CD14-positive monocyte (primary cell): ENCODE results near the gene AGAP1. TPM values are rescaled to one million over a fixed set of nuclear protein-coding genes. Genes with fewer than 3 reads are reported as not detected.

Source experiments
- DNase-seq, 3 donors: peaks; one replicate each; pipeline ENCODE4 v3.0.0-alpha.2; 2011 to 2022
- H2AFZ ChIP-seq: 2 replicates; pipeline ENCODE4 v1.6.0; 2012; ENCODE audit warnings: mild to moderate bottlenecking, low read depth, low read length, inconsistent platforms; ENCODE audit not compliant: insufficient read depth, poor library complexity, severe bottlenecking
- H3K27ac ChIP-seq, 2 donors: 1 replicate in 1 of 2; 2 replicates in 1 of 2; pipeline ENCODE4 v1.5.1; 2012 to 2013; ENCODE audit warnings: low read length in 2 of 2, control low read depth in 1 of 2, inconsistent platforms in 1 of 2, low read depth in 1 of 2, mild to moderate bottlenecking in 1 of 2
- H3K27me3 ChIP-seq, 2 donors: one replicate each; pipeline versions ENCODE4 v1.6.0 to v1.6.1; 2011 to 2013; ENCODE audit warnings: low read length in 2 of 2; ENCODE audit not compliant: control insufficient read depth in 2 of 2, insufficient read depth in 2 of 2
- H3K36me3 ChIP-seq, 2 donors: replicated peaks in 1 of 2; 1 replicate in 1 of 2; 2 replicates in 1 of 2; pipeline versions ENCODE4 v1.5.1 to v1.6.1; 2012 to 2013; ENCODE audit warnings: low read length in 2 of 2, control low read depth in 1 of 2, inconsistent platforms in 1 of 2, mild to moderate bottlenecking in 1 of 2; ENCODE audit not compliant: insufficient read depth in 2 of 2, control insufficient read depth in 1 of 2
- H3K4me1 ChIP-seq, 2 donors: 1 replicate in 1 of 2; 2 replicates in 1 of 2; pipeline versions ENCODE4 v1.5.1 to v1.6.1; 2012 to 2013; ENCODE audit warnings: low read length in 2 of 2, control low read depth in 1 of 2, inconsistent platforms in 1 of 2, mild to moderate bottlenecking in 1 of 2, moderate library complexity in 1 of 2; ENCODE audit not compliant: insufficient read depth in 2 of 2, control insufficient read depth in 1 of 2
- H3K4me2 ChIP-seq: replicated peaks from 2 replicates; pipeline ENCODE3; 2012; ENCODE audit warnings: low read length, moderate library complexity, mild to moderate bottlenecking; ENCODE audit not compliant: poor library complexity, severe bottlenecking; ENCODE audit errors: extremely low read depth
- H3K4me3 ChIP-seq, 3 experiments: fragments of 200-600 bp in 1 of 3; sonication (generic) in 1 of 3; replicated peaks in 1 of 3; 1 replicate in 2 of 3; 2 replicates in 1 of 3; pipeline ENCODE4 v1.5.1; 2011 to 2013; ENCODE audit warnings: low read length in 3 of 3, mild to moderate bottlenecking in 3 of 3, control low read depth in 2 of 3, low read depth in 2 of 3, inconsistent platforms in 1 of 3, moderate library complexity in 1 of 3
- H3K79me2 ChIP-seq: 2 replicates; pipeline ENCODE4 v1.6.0; 2012; ENCODE audit warnings: mild to moderate bottlenecking, control low read depth, inconsistent platforms, low read length, moderate library complexity; ENCODE audit not compliant: insufficient read depth
- H3K9ac ChIP-seq: 2 replicates; pipeline ENCODE4 v1.6.0; 2017; ENCODE audit warnings: low read length, mild to moderate bottlenecking; ENCODE audit not compliant: insufficient read depth, poor library complexity, severe bottlenecking
- H3K9me3 ChIP-seq, 2 donors: replicated peaks in 1 of 2; 1 replicate in 1 of 2; 2 replicates in 1 of 2; pipeline versions ENCODE4 v1.5.1 to v1.6.1; 2012 to 2013; ENCODE audit warnings: low read length in 2 of 2, control low read depth in 1 of 2; ENCODE audit not compliant: control insufficient read depth in 1 of 2, insufficient read depth in 1 of 2
- H4K20me1 ChIP-seq: 2 replicates; pipeline ENCODE4 v1.6.0; 2012; ENCODE audit warnings: mild to moderate bottlenecking, low read length, control low read depth, moderate library complexity; ENCODE audit not compliant: insufficient read depth
- H3K27ac Mint-ChIP-seq, 7 donors: one replicate each; pipeline ENCODE4 v1.8.0; 2020; ENCODE audit warnings: mild to moderate bottlenecking in 7 of 7, mixed read lengths in 7 of 7, moderate library complexity in 6 of 7, inconsistent platforms in 2 of 7
- H3K27me3 Mint-ChIP-seq, 3 donors: one replicate each; pipeline ENCODE4 v1.8.0; 2021 to 2022; ENCODE audit warnings: low read depth in 3 of 3, mild to moderate bottlenecking in 3 of 3, mixed read lengths in 3 of 3, moderate library complexity in 3 of 3, inconsistent platforms in 1 of 3
- H3K36me3 Mint-ChIP-seq, 2 donors: one replicate each; pipeline ENCODE4 v1.8.0; 2020; ENCODE audit warnings: mixed read lengths in 2 of 2, inconsistent platforms in 1 of 2, mild to moderate bottlenecking in 1 of 2
- H3K4me1 Mint-ChIP-seq: one replicate; pipeline ENCODE4 v1.8.0; 2020; ENCODE audit warnings: mild to moderate bottlenecking, mixed read lengths
- H3K4me3 Mint-ChIP-seq, 2 donors: one replicate each; pipeline ENCODE4 v1.8.0; 2020; ENCODE audit warnings: mild to moderate bottlenecking in 2 of 2, mixed read lengths in 2 of 2, moderate library complexity in 1 of 2
- H3K9me3 Mint-ChIP-seq, 7 donors: one replicate each; pipeline ENCODE4 v1.8.0; 2020 to 2022; ENCODE audit warnings: mixed read lengths in 7 of 7, mild to moderate bottlenecking in 6 of 7, moderate library complexity in 6 of 7, inconsistent platforms in 2 of 7
- WGBS: methylation state at CpG from one replicate; pipeline ENCODE4 v1.1.5; 2013; ENCODE audit warnings: missing lambda C conversion rate; ENCODE audit not compliant: insufficient coverage; 5-methylcytosine and 5-hydroxymethylcytosine counted together
- intact Hi-C, 2 donors: fragments of 100-400 bp; cut with micrococcal nuclease; formaldehyde crosslinking; loops; one replicate each; pipeline versions ENCODE4 v1.15.0 to v1.15.1; 2023
- polyA plus RNA-seq, 3 donors: library from polyadenylated mRNA; depleted of rRNA in 1 of 3; unstranded in 2 of 3; stranded (reverse) in 1 of 3; fragments of 300-500 nt in 2 of 3; fragments of >200 nt in 1 of 3; fragmentation: Illumina TruSeq in 2 of 3; gene quantifications; 1 replicate in 2 of 3; 2 replicates in 1 of 3; pipeline ENCODE4 v1.2.3, GENCODE V29; 2012 to 2021
- TF ChIP-seq, protein P1 (sequence below): fragments of 200-600 bp; IDR thresholded peaks from one replicate; pipeline ENCODE4 v1.8.0; 2022; ENCODE audit warnings: antibody characterized with exemption, mild to moderate bottlenecking

Gene AGAP1
- polyA plus RNA-seq, 3 donors, result 0.12 TPM; not detected in 2

DNA sequence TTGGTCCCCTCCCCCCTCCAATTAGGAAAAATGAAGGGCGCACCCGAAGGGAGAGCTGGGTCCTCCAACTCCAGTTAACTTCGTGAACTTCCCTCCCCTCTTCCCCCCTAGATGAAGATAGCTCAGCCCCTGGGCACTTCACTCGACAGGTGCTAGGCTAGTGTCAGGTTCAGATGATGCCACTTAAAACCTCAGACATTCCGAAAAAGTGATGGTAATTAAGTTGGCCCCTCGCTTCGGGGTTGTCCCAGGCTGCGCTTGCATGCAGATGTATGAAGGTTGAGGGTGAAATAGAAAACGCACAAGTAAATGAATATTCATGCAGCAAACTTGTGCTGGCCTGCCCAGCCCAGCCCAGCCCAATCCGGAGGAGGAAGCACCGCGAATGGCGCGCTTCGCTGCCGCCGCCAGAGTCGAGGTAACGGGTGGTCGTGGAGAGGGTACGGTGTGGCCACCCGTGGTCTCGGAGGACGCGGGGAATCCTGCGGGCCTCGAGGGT, 677.4 kb downstream of the AGAP1 start:
- no peak overlapping the region for H3K27ac ChIP-seq
- H3K4me1 ChIP-seq, result no peaks in the 10 kb centered on the region
- peaks cover 79 to 94% (median 85%) of the 10 kb centered on the region in 3 donors for H3K27me3 Mint-ChIP-seq
- no peak overlapping the region for H3K9ac ChIP-seq
- no peaks in the 10 kb centered on the region for H4K20me1 ChIP-seq
- H3K4me3 Mint-ChIP-seq, result peak overlapping the region in 1 of 2 donors; percentile 79
- no peaks in the 10 kb centered on the region for H3K36me3 ChIP-seq
- H3K27ac Mint-ChIP-seq, result no peak overlapping the region
- no peak overlapping the region for H3K4me3 ChIP-seq
- peaks cover 0 to 65% of the 10 kb centered on the region in 2 donors for H3K9me3 ChIP-seq
- intact Hi-C loops, result no loop called here
- peaks cover 0 to 24% (median 18%) of the 10 kb centered on the region in 7 donors for H3K9me3 Mint-ChIP-seq
- H3K36me3 Mint-ChIP-seq, result peaks cover 0 to 6% of the 10 kb centered on the region in 2 donors
- H3K27me3 ChIP-seq, result peaks cover 77 to 88% of the 10 kb centered on the region in 2 donors
- no peaks in the 10 kb centered on the region for H3K79me2 ChIP-seq
- H2AFZ ChIP-seq, result no peak overlapping the region
- peaks cover 7% of the 10 kb centered on the region for H3K4me1 Mint-ChIP-seq
- no peak overlapping the region for H3K4me2 ChIP-seq
- TF ChIP-seq, protein P1, sequence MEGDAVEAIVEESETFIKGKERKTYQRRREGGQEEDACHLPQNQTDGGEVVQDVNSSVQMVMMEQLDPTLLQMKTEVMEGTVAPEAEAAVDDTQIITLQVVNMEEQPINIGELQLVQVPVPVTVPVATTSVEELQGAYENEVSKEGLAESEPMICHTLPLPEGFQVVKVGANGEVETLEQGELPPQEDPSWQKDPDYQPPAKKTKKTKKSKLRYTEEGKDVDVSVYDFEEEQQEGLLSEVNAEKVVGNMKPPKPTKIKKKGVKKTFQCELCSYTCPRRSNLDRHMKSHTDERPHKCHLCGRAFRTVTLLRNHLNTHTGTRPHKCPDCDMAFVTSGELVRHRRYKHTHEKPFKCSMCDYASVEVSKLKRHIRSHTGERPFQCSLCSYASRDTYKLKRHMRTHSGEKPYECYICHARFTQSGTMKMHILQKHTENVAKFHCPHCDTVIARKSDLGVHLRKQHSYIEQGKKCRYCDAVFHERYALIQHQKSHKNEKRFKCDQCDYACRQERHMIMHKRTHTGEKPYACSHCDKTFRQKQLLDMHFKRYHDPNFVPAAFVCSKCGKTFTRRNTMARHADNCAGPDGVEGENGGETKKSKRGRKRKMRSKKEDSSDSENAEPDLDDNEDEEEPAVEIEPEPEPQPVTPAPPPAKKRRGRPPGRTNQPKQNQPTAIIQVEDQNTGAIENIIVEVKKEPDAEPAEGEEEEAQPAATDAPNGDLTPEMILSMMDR, result no peak
- DNase-seq, result no peak
- WGBS, result 6% methylated on average over 27 of the region's 27 CpGs

DNA sequence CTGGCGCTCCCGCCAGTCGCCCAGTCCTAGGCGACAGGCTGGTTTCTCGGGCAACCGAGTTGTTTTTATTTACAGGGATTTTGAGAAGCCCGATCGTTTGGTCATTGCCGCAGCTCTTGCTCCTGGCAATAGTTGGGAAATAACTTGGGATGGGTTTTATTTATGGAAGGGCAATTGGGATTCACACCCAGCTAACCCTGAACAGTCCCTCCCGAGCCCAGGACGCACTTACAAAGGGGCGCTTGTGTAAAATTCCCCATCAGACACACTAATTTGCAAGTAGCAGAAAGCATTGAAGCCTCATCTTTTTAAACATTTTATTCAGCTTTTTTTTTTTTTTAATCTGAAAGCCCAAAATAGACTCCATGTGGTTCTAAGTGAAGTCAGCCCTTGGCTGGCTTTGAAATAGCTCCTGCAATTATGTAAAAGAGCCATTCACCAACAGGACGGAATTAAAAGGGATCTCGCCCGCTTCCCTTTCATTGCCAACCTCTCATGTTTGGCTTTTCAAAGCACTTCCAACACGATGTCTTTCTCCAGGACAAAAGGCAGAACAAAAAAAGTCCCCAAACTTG, 677.9 kb downstream of the AGAP1 start:
- Histone ChIP-seq H3K4me3 (no peak overlapping the region), H3K79me2 (no peaks in the 10 kb centered on the region), H4K20me1 (no peaks in the 10 kb centered on the region), H3K9ac (no peak overlapping the region), H3K9me3 (peaks cover 0 to 66% of the 10 kb centered on the region in 2 donors), H3K27ac (no peak overlapping the region), H3K36me3 (no peaks in the 10 kb centered on the region), H3K4me2 (no peak overlapping the region), H2AFZ (no peak overlapping the region), H3K4me1 (no peaks in the 10 kb centered on the region), H3K27me3 (peaks cover 80 to 87% of the 10 kb centered on the region in 2 donors)
- H3K27me3 Mint-ChIP-seq, result peaks cover 78 to 94% (median 85%) of the 10 kb centered on the region in 3 donors
- H3K36me3 Mint-ChIP-seq, result peaks cover 0 to 6% of the 10 kb centered on the region in 2 donors
- H3K4me1 Mint-ChIP-seq, result peaks cover 1% of the 10 kb centered on the region
- H3K27ac Mint-ChIP-seq, result no peak overlapping the region
- TF ChIP-seq, protein P1, result no peak
- no peak for DNase-seq
- WGBS, result 12% methylated on average over 8 of the region's 16 CpGs
- intact Hi-C loops, result no loop called here
- peak overlapping the region in 1 of 2 donors; percentile 60 for H3K4me3 Mint-ChIP-seq
- peaks cover 0 to 24% (median 17%) of the 10 kb centered on the region in 7 donors for H3K9me3 Mint-ChIP-seq
